OCI-LY7 (cell line): ENCODE measurements around the gene CHD9. TPM values are rescaled to one million over a fixed set of nuclear protein-coding genes. Genes with fewer than 3 reads are reported as not detected.

Experiments used
- BruUV-seq: library from RNA; stranded (reverse); fragments of 400-500 nt; replicated peaks from 2 replicates; lab custom pipeline; 2021; lab: Mats Ljungman, UMichigan
- CTCF ChIA-PET: fragments of 300-600 bp; sonication (Branson Sonifier 250); formaldehyde crosslinking; loops from one replicate; lab custom pipeline; 2022; ENCODE audit warnings: antibody characterized with exemption; ENCODE audit not compliant: unreplicated experiment; lab: Charles Lee
- POLR2A ChIA-PET: fragments of 300-600 bp; sonication (Branson Sonifier 250); formaldehyde crosslinking; loops from one replicate; lab custom pipeline; 2022; ENCODE audit warnings: antibody characterized with exemption; lab: Charles Lee
- DNase-seq: peaks from one replicate; pipeline ENCODE4 v3.0.0-alpha.2; 2015; ENCODE audit warnings: low spot score
- H2AFZ ChIP-seq: fragments of 200-600 bp; sonication (generic), shearing (Covaris generic); 2 replicates; pipeline ENCODE4 v1.6.1; 2014; ENCODE audit warnings: mild to moderate bottlenecking, antibody characterized with exemption, low read length, moderate library complexity
- H3K27ac ChIP-seq: fragments of 200-600 bp; sonication (generic); 2 replicates; pipeline ENCODE4 v1.5.1; 2014; ENCODE audit warnings: mixed run types, low read depth, mild to moderate bottlenecking, moderate library complexity, low read length, inconsistent platforms; ENCODE audit not compliant: poor library complexity, severe bottlenecking
- H3K36me3 ChIP-seq: fragments of 200-600 bp; sonication (generic); 2 replicates; pipeline ENCODE4 v1.6.1; 2014; ENCODE audit warnings: mild to moderate bottlenecking, antibody characterized with exemption, low read length, moderate library complexity, mixed read lengths; ENCODE audit not compliant: insufficient read depth
- H3K4me1 ChIP-seq: fragments of 200-600 bp; sonication (generic); 2 replicates; pipeline ENCODE4 v1.5.1; 2014; ENCODE audit warnings: mild to moderate bottlenecking, low read length; ENCODE audit not compliant: insufficient read depth, poor library complexity, severe bottlenecking
- H3K4me2 ChIP-seq: fragments of 200-600 bp; sonication (generic); 2 replicates; pipeline ENCODE4 v1.6.1; 2014; ENCODE audit warnings: mild to moderate bottlenecking, low read length
- H3K4me3 ChIP-seq: fragments of 200-600 bp; sonication (generic); 2 replicates; pipeline ENCODE4 v1.5.1; 2014; ENCODE audit warnings: mild to moderate bottlenecking, low read depth, low read length; ENCODE audit not compliant: poor library complexity, severe bottlenecking
- H3K79me2 ChIP-seq: fragments of 200-600 bp; sonication (generic); 2 replicates; pipeline ENCODE4 v1.6.1; 2016; ENCODE audit warnings: low read depth, mild to moderate bottlenecking, low read length, moderate library complexity, mixed read lengths; ENCODE audit not compliant: insufficient read depth
- H3K9me2 ChIP-seq: fragments of 200-600 bp; sonication (generic); 2 replicates; pipeline ENCODE4 v1.6.1; 2016; ENCODE audit warnings: mild to moderate bottlenecking, low read length, mixed read lengths; ENCODE audit not compliant: insufficient read depth
- H3K9me3 ChIP-seq: fragments of 200-600 bp; sonication (generic); 2 replicates; pipeline ENCODE4 v1.6.1; 2014; ENCODE audit warnings: mild to moderate bottlenecking, mixed run types, low read length, mixed read lengths
- H4K20me1 ChIP-seq: fragments of 200-600 bp; sonication (generic); 2 replicates; pipeline ENCODE4 v1.6.1; 2014; ENCODE audit warnings: mild to moderate bottlenecking, antibody characterized with exemption, low read length, moderate library complexity, mixed read lengths; ENCODE audit not compliant: insufficient read depth
- CTCF ChIP-seq: fragments of 200-600 bp; sonication (generic); conservative IDR thresholded peaks from 2 replicates; pipeline ENCODE4 v1.5.1; 2014; ENCODE audit warnings: mild to moderate bottlenecking, antibody characterized with exemption, low read length, moderate library complexity, mixed read lengths
- EZH2phosphoT487 ChIP-seq: fragments of 200-600 bp; sonication (generic); IDR thresholded peaks from 2 replicates; pipeline ENCODE4 v1.6.1; 2018; ENCODE audit warnings: low read depth, borderline replicate concordance, mild to moderate bottlenecking, mixed run types, antibody characterized with exemption, low read length, moderate library complexity, mixed read lengths
- intact Hi-C: fragments of 100-400 bp; cut with micrococcal nuclease; formaldehyde crosslinking; loops from one replicate; pipeline ENCODE4 v1.10.0; 2022; ENCODE audit not compliant: unreplicated experiment
- total RNA-seq, 2 experiments: library from RNA; depleted of rRNA in 1 of 2; stranded (reverse); fragments of >200 nt in 1 of 2; shearing (Covaris generic) in 1 of 2; gene quantifications; 2 replicates each; pipeline ENCODE4 v1.2.3, GENCODE V29; 2014 to 2022

Gene CHD9
- total RNA-seq, 2 experiments from 2014 or later = 52.6 to 85.9 TPM

DNA sequence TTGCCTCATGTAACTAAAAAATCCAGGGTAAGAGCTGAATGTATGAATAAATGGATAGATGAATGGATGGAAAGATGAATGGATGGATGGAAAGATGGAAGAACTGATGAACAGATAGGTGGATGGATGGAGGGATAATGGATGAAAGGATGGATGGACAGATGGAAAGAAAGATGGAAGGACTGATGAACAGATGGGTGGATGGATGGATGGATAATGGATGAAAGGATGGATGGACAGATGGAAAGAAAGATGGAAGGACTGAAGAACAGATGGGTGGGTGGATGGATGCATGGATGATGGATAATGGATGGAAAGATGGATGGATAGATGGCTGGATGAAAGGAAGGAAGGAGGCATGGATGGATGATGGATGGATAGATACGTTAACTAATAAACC is 14.0 kb upstream of the CHD9 start:
- intact Hi-C loops = no loop called here
- H3K9me2 ChIP-seq = no peaks in the 10 kb centered on the region
- no peaks in the 10 kb centered on the region for H3K9me3 ChIP-seq
- H4K20me1 ChIP-seq = no peaks in the 10 kb centered on the region
- no peaks in the 10 kb centered on the region for H3K79me2 ChIP-seq
- TF ChIP-seq EZH2phosphoT487 (no peak), CTCF (no peak)
- ChIA-PET POLR2A (no interaction called here), CTCF (interaction anchor here (0.5 kb wide), 1 partner anchor 846 kb away, joined by 13 read pairs; no protein-coding TSS in a partner anchor)
- H3K36me3 ChIP-seq = no peaks in the 10 kb centered on the region
- no peaks in the 10 kb centered on the region for H3K4me1 ChIP-seq
- H3K4me3 ChIP-seq = no peak overlapping the region
- no TSS peak for BruUV-seq
- no peak overlapping the region for H2AFZ ChIP-seq
- H3K27ac ChIP-seq = no peak overlapping the region
- no peak for DNase-seq
- no peak overlapping the region for H3K4me2 ChIP-seq

GRCh38 chr16:53041320-53042051 is 13.3 kb upstream of the CHD9 start:
- Histone ChIP-seq H3K4me1 (no peaks in the 10 kb centered on the region), H3K27ac (no peak overlapping the region), H3K9me3 (no peaks in the 10 kb centered on the region), H4K20me1 (no peaks in the 10 kb centered on the region), H3K36me3 (no peaks in the 10 kb centered on the region), H3K4me2 (no peak overlapping the region), H2AFZ (no peak overlapping the region), H3K4me3 (no peak overlapping the region), H3K79me2 (no peaks in the 10 kb centered on the region), H3K9me2 (no peaks in the 10 kb centered on the region)
- TF ChIP-seq CTCF = no peak
- TF ChIP-seq EZH2phosphoT487 = no peak
- DNase-seq = no peak
- BruUV-seq = no TSS peak
- intact Hi-C loops = no loop called here
- ChIA-PET POLR2A (interaction anchor here (0.5 kb wide), 1 partner anchor 214 kb away, joined by 3 read pairs; no protein-coding TSS in a partner anchor), CTCF (interaction anchor here (0.5 kb wide), 1 partner anchor 846 kb away, joined by 13 read pairs; no protein-coding TSS in a partner anchor)

DNA sequence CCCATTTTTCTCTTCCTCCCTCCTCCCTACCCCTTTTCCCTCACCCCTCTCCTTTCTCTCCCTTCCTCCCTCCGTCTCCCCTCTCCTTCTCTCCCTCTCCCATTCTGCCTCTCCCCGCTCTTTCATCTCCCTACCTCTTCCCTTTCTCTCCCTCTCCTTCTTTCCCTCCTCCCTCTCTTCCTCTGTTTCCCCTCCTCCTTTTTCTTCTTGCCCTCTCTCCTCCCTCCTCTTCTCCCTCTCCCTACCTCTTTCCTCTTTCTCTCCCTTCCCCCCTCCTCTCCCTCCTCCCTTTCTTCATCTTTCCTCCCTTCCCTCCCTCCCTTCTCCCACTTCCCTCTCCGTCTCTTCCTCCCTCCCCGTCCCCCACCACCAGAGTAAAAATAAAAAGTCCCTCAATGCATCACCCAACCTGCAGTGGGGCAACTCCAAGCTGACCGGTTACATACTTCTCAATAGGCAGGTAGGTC is 12.5 kb upstream of the CHD9 start:
- H3K79me2 ChIP-seq = no peaks in the 10 kb centered on the region
- no peak overlapping the region for H2AFZ ChIP-seq
- POLR2A ChIA-PET = interaction anchor here (0.7 kb wide), 1 partner anchor 99 kb away, joined by 5 read pairs; no protein-coding TSS in a partner anchor
- TF ChIP-seq CTCF (no peak), EZH2phosphoT487 (no peak)
- H3K9me3 ChIP-seq = no peaks in the 10 kb centered on the region
- H3K9me2 ChIP-seq = no peaks in the 10 kb centered on the region
- no peaks in the 10 kb centered on the region for H3K36me3 ChIP-seq
- intact Hi-C loops = no loop called here
- no peak overlapping the region for H3K4me2 ChIP-seq
- no peak overlapping the region for H3K4me3 ChIP-seq
- no peaks in the 10 kb centered on the region for H4K20me1 ChIP-seq
- H3K4me1 ChIP-seq = no peaks in the 10 kb centered on the region
- CTCF ChIA-PET = no interaction called here
- DNase-seq = no peak
- no TSS peak for BruUV-seq
- H3K27ac ChIP-seq = no peak overlapping the region
